Choroid plexus epithelial cell (primary cell): ENCODE data around the gene NSMF.

Experiments used
- DNase-seq: peaks from one replicate; pipeline ENCODE4 v3.0.0-alpha.2; 2010; ENCODE audit warnings: low read depth
- H3K4me3 ChIP-seq: 2 replicates; pipeline ENCODE4 v1.5.1; 2011; ENCODE audit warnings: low read depth, mild to moderate bottlenecking, control low read depth, low read length, moderate library complexity
- CTCF ChIP-seq: conservative IDR thresholded peaks from 2 replicates; pipeline ENCODE4 v1.5.1; 2011; ENCODE audit warnings: low read depth, mild to moderate bottlenecking, control low read depth, inconsistent platforms, low read length, moderate library complexity

NSMF gene

GRCh38 chr9:137496601-137497375 lies 37.7 kb upstream of the NSMF start:
- DNase-seq: no peak
- TF ChIP-seq CTCF: no peak
- no peak overlapping the region for H3K4me3 ChIP-seq

GRCh38 chr9:137494550-137495351 lies 35.6 kb upstream of the NSMF start:
- H3K4me3 ChIP-seq: no peak overlapping the region
- no peak for DNase-seq
- no peak for TF ChIP-seq CTCF

GRCh38 chr9:137494104-137494544 lies 35.0 kb upstream of the NSMF start:
- no peak for DNase-seq
- no peak overlapping the region for H3K4me3 ChIP-seq
- no peak for TF ChIP-seq CTCF

GRCh38 chr9:137493364-137494103 lies 34.4 kb upstream of the NSMF start:
- no peak for DNase-seq
- no peak overlapping the region for H3K4me3 ChIP-seq
- TF ChIP-seq CTCF: no peak

- H3K4me3 ChIP-seq: no peak overlapping the region
- no peak for DNase-seq
- TF ChIP-seq CTCF: no peak
These were observed 33.6 kb upstream of the NSMF start for GRCh38 chr9:137492464-137493363.
